DMS153 treated with DMSO at 0.1 percent for 48 hours (cell line): Measurements from ENCODE around the gene APOL4.
"Not testable (repeated sequence)": the region's sequence is repeated elsewhere in the genome, so short reads cannot be mapped to it uniquely, and the experiment has no call there.

ENCODE experiments used
- DNase-seq: peaks from one replicate; lab custom pipeline; 2025; ENCODE audit not compliant: unreplicated experiment; lab: John Stamatoyannopoulos, UW

Gene APOL4

GRCh38 chr22:36201630-36202319 is at the start of gene APOL4:
Gene APOL4, minus strand, starts transcription at chr22:36201809. Its CDS starts 75 bp downstream, at chr22:36201734.
- no peak for DNase-seq

DNA sequence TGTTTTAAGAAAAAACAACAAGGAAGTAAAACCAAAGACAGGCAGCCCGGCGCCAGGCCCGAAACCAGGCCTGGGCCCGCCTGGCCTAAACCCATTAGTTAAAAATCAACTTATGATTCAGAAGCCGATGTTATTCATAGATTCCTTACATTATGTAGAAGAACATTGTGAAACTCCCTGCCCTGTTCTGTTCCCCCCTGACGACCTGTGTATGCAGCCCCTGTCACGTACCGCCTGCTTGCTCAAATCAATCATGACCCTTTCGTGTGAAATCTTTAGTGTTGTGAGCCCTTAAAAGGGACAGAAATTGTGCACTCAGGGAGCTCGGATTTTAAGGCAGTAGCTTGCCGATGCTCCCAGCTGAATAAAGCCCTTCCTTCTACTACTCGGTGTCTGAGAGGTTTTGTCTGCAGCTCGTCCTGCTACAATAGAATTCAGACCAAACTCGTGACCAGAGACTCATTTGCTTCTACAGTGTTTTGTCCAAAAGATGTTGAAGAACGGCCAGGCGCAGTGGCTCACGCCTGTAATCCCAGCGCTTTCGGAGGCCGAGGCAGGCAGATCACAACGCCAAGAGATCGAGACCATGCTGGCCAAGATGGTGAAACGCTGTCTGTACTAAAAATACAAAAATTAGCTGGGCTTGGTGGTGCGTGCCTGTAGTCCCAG is 48.8 kb upstream of the APOL4 start:
- DNase-seq = not testable (repeated sequence)

DNA sequence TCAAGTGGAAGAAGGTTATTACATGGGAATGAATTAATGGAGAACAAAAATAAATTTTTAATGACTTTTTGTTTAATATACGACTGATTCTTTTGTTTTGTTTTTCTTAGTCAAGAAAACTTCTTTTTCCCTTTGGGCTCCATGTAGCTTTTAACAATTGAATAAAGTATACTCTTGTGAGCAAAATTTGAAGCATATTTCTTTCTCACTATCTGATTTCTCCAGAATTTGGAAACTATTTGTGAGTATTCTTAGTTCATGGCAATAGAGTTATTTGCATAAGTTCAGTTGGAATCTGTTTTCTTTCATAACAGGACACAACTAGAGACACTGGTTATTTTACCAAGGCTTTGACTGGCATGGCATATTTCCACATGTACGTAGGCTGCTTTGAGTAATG is 47.6 kb upstream of the APOL4 start:
- no peak for DNase-seq

DNA sequence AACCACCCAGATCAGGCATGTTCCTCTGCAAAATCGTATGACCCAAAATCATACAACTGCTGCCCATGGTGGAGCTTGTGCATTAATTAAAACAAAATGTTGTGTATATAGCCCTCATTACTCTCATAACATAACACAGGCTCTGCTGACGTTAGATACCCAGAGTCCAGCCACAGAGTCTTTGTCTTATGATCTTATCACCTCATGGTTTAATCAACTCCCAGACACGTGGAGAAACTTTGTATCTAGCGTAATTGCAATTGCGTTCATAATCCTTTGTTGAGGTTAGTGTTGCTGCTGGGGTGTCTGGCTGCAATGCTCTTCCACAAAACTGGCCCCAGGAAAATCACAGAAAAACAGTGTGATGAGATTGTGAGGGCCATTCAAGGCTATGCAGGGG is 46.3 kb upstream of the APOL4 start:
- no peak for DNase-seq

DNA sequence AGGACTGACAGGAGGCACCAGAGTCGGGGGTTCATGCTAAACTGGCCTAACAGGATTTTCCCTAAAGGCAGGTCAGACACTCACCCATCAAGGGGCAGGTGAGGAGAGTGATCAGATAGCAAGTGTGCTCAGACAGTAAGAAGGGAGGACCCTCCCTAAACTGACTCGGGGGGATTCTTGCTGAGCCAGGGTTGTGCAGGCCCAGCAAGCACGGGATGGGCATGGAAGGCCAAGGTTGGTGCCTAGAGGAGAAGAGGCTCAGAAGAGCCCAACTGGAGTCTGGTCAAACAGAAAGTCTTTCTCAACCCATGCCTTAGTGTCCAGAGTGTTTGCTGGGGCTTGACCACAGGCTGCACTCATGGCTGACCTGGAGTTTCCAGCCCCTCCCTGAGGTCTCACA is 45.1 kb upstream of the APOL4 start:
- no peak for DNase-seq

- no peak for DNase-seq
These were observed 44.3 kb upstream of the APOL4 start for GRCh38 chr22:36245805-36246356.

GRCh38 chr22:36244522-36245391 is 43.1 kb upstream of the APOL4 start:
- no peak for DNase-seq

DNA sequence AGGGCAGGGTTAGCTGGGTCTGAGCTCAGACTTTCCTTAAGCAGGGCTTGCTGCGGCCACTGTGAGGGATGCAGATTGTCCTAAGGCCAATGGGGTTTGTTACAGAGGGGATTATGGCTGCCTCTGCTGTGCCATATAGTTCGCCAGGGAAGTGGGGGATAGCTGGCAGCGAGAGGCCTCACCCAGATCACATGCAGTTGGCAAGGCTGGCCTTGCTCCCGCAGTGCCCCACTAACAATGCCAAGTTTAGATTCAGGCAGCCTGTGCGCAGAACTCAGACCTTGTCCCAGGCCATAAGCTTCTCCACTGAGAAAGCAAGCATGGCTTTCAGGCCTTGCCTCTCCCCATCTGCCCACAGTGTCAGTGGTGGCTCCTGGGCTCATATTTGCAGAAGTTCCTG is 42.4 kb upstream of the APOL4 start:
- DNase-seq = no peak

- peak; percentile 79 for DNase-seq
These were observed 38.0 kb upstream of the APOL4 start, which contains the start of gene APOL2 for GRCh38 chr22:36239401-36240171. Gene APOL2, minus strand, starts transcription at chr22:36239527. Its CDS starts 6,365 bp downstream, at chr22:36233162.

DNA sequence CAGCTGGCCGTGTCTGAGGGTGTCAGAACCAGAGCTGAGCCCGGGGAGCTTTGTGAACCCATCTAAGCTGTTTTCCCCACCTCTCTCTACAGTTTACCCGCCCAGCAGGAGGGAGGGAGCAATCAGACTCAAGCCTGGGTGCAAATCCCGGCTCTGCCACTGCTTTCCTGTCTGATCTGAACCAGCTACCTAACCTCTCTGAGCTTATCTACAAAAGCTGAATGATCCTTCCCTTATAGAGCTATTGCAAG is 37.5 kb upstream of the APOL4 start:
- no peak for DNase-seq

DNA sequence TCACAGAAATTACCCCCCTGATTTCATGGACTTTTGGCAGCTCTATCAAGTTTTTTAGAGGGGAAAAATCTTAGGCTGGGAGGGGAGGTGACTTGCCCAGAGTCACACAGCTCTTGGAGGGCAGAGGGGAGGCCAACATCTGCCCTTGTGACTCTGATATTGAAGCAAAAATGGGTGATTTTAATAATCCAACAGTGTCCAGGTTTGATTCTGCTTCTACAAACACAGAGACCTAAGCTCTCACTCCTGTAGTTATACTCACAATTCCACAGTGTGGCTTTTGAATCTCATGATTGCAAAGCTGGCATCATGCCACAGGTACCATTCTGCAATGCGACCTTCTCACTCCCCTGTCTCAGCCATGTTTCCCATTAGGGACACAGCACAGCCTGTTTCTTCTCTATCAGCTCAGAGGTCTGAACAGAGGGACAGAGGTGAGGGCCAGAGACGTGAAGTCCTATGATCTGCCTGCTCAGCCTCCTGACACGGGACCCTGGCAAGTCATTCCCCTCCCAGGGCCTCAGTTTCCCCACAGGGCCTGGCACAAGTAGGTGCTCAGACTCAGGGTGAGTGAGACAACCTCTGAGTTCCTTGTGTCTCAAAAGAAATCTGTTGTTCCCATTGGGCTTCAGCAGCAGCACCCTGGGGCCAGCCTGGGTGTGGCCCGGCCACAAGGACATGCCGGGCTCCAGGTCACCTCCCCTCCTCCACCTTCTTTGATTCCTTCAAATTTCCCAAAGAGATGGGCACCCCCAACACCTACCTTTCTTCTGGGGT is 37.0 kb upstream of the APOL4 start:
- DNase-seq = no peak

DNA sequence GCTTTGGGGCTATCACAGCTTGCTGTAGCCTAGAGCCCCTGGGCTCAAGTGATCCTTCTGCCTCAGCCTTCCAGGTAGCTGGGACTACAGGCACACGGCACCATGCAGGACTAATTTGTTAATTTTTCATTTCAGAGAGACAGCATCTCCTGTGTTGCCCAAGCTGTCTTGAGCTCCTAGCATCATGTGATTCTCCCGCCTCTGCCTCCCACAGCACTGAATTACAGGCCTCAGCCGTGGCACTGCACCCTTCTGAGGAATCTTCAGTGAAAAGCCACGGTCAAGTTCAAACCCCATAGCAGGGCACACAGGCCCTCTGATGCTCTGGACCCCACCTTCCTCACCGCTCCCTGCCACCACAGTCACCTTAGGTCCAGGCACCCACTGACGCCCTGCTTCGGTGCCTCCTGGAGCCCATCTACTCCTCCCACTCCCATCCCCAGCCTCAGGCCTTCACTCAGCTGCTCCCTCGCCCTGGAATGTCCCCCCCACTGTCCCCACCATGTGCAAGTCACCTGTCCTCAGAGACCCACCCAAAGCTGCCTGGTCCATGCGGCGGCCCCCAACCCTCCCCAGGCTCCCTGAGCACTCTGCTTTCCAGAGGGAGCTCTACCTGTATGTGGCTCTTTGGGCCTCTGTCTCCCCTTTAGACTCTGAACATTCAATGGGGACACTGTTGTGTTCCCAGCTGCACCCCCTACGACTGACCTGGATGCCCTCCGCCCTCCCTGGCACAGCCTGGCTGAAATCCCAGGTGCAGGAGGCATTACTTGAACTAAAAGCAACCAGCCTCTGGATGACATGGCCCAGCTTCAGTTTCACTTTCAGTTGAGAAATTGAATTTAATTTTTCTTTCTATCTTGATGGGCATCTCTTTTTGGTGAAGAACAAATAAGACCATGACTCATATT is 36.1 kb upstream of the APOL4 start:
- no peak for DNase-seq

GRCh38 chr22:36236388-36237319 is 35.0 kb upstream of the APOL4 start:
- no peak for DNase-seq

DNA sequence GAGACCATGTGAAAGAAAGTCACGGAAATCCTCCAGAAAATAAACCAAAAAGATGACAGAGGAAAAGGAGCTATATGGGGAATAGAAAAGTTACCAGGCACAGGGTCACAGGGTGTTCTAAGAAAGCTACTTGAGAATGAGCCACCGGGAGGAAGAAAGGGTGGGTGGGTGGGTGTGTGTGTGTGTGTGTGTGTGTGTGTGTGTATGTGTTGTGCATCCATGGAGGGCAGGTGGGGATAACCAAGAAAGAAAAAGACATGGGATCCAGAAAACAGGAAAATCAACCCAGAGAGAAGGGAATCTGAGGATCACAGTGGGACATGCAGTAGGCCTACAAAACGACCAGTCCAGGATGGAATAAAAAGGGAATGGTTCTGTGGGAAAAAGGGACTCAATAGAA is 34.0 kb upstream of the APOL4 start:
- no peak for DNase-seq

GRCh38 chr22:36234919-36235318 is 33.3 kb upstream of the APOL4 start:
- no peak for DNase-seq

DNA sequence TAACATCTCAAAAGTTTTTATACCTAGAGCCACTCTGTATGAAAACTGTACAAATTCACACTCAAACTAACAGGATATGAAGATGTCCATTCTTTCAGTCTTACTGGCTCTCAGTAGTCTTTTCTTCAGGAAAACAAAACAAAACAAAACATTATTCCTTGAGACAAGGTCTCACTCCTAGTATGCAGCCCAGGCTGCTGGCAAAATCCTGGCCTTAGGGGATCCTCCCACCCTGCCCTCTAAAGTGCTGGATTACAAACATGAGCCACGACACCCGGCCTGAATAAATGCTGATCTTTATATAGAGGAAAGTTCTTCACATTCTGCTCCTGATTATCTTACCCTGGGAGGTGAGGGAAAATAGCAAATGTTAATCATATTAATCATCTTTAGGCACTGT is 32.6 kb upstream of the APOL4 start:
- DNase-seq = no peak

DNA sequence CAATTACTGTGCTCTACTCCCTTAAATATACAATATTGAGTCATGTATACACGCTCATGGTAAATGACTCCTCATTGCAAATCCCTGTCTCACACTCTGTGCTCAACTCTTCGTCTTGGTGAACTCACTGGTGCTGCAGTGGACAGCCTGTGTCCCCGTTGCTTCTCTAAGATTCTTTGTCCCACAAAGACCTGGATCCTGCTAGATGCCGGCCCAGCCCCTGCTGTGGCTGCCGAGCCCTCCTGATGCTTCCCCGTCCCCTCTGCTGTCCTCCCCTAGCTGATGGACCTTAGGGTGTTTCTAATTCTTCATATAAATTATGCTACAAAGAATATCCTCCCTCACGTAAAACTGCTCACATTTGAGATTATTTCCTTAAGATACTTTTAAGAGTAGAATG is 32.2 kb upstream of the APOL4 start:
- DNase-seq = no peak

DNA sequence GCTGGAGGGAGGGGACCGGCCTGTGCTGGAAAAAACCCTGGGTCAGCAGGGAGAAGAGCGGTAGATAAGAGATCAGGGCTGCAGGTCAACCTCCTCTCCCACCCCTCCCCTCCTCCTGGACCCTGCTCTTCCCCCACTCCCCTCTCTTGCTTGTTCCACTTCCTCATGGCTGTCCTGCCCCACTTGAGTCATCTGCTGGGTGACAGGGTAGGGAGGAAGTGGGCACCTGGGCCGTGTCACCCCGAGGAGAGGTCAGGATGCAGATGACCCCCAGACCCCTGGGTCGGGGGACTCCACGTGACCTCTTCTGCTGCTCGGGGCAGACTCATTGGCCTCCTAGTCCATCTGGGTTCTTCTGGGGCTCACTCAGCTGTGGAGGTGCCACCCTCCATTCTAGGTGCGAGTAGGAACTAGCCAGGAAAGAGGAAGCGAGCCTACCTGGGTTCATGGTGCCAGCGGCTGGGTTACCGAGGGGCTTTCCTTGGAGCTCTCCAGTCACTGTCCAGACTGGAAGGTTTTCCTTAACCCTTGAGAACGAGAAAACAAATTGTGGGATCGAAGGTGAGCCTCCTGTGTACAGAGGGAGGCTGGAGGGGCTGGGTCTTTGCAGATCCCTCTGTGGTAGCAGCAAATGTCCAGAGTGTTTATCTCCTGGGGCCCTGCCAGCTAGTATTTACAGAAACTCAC is 31.2 kb upstream of the APOL4 start:
- no peak for DNase-seq
